ENCODE results near the gene SSNA1.

The SSNA1 gene

GRCh38 chr9:137200311-137201204, 12.1 kb downstream of the SSNA1 start, which contains the start of gene TPRN (continued):
- TF ChIP-seq ZNF404 (tag by site-specific recombination; IDR thresholded peaks at IDR 0.05) (no peak), ZNF175 (tag by site-specific recombination; IDR thresholded peaks at IDR 0.05) (no peak), ZNF391 (tag by site-specific recombination; IDR thresholded peaks at IDR 0.05; ENCODE audit: borderline replicate concordance, low read depth) (no peak), ZNF174 (tag by site-specific recombination; IDR thresholded peaks at IDR 0.05) (no peak), OSR2 (tag by site-specific recombination; IDR thresholded peaks at IDR 0.05) (no peak), KLF16 (tag by site-specific recombination; IDR thresholded peaks at IDR 0.05) (peak; percentile 74; the same call in 1 of the 2 replicates), ZNF433 (tag by site-specific recombination; IDR thresholded peaks at IDR 0.05; ENCODE audit: low read depth) (no peak), ZNF560 (tag by site-specific recombination; IDR thresholded peaks at IDR 0.05; ENCODE audit: borderline replicate concordance) (no peak), ZNF311 (tag by site-specific recombination; IDR thresholded peaks at IDR 0.05; ENCODE audit: borderline replicate concordance) (no peak), ZNF48 (tag by site-specific recombination; IDR thresholded peaks at IDR 0.05) (no peak), ZNF354C (tag by site-specific recombination; IDR thresholded peaks at IDR 0.05; ENCODE audit: borderline replicate concordance, low read depth) (no peak), INSM2 (tag by site-specific recombination; IDR thresholded peaks at IDR 0.05) (no peak), ZBTB48 (tag by site-specific recombination; IDR thresholded peaks at IDR 0.05) (peak; percentile 97), MZF1 (tag by site-specific recombination; IDR thresholded peaks at IDR 0.05; ENCODE audit: borderline replicate concordance) (no peak), ZNF707 (tag by site-specific recombination; IDR thresholded peaks at IDR 0.05) (no peak), ZNF621 (tag by site-specific recombination; IDR thresholded peaks at IDR 0.05) (no peak), PRDM2 (tag by site-specific recombination; IDR thresholded peaks at IDR 0.05; ENCODE audit: borderline replicate concordance) (no peak), ZNF626 (tag by site-specific recombination; IDR thresholded peaks at IDR 0.05) (no peak), ZNF768 (tag by site-specific recombination; IDR thresholded peaks at IDR 0.05) (no peak), ZNF624 (tag by site-specific recombination; IDR thresholded peaks at IDR 0.05) (no peak), PRDM6 (tag by site-specific recombination; IDR thresholded peaks at IDR 0.05) (no peak), ZNF548 (tag by site-specific recombination; IDR thresholded peaks at IDR 0.05) (no peak), PRDM4 (tag by site-specific recombination; IDR thresholded peaks at IDR 0.05) (no peak), GLIS1 (tag by site-specific recombination; IDR thresholded peaks at IDR 0.05) (peak; percentile 93), SP7 (tag by site-specific recombination; IDR thresholded peaks at IDR 0.05) (no peak), ZNF266 (tag by site-specific recombination; IDR thresholded peaks at IDR 0.05; ENCODE audit: low read depth) (no peak), AEBP2 (tag by site-specific recombination; IDR thresholded peaks at IDR 0.05; ENCODE audit: borderline replicate concordance) (no peak)

All from HEK293 (cell line).